Activated T-cell treated with anti-CD3 and anti-CD28 coated beads, Interleukin-2, amount 50 U/mL, for 72 hours (primary cell): Measurements from ENCODE around the gene CROT. TPM values are rescaled to one million over a fixed set of nuclear protein-coding genes. Genes with fewer than 3 reads are reported as not detected.

Experiments
- ATAC-seq, 2 donors: fragments of 150-1000 bp; cut with Tn5 transposase; replicated peaks in 1 of 2; 2 replicates each; pipeline ENCODE4 v1.10.0; 2021; ENCODE audit warnings: moderate library complexity in 2 of 2, mild to moderate bottlenecking in 1 of 2
- DNase-seq, 2 donors: peaks; one replicate each; pipeline ENCODE4 v3.0.0; 2021 to 2022; ENCODE audit warnings: mixed read lengths in 1 of 2
- H3K27ac Mint-ChIP-seq: one replicate; pipeline ENCODE4 v1.8.0; 2022; ENCODE audit warnings: mild to moderate bottlenecking, moderate library complexity, mixed read lengths
- H3K27me3 Mint-ChIP-seq: one replicate; pipeline ENCODE4 v1.8.0; 2022; ENCODE audit warnings: low read depth, mixed read lengths
- H3K36me3 Mint-ChIP-seq, 2 donors: one replicate each; pipeline ENCODE4 v1.8.0; 2022; ENCODE audit warnings: mixed read lengths in 2 of 2, mild to moderate bottlenecking in 1 of 2; ENCODE audit not compliant: insufficient read depth in 2 of 2
- H3K4me1 Mint-ChIP-seq: one replicate; pipeline ENCODE4 v1.8.0; 2022; ENCODE audit warnings: low read depth, mixed read lengths
- H3K4me3 Mint-ChIP-seq, 2 donors: one replicate each; pipeline ENCODE4 v1.8.0; 2022; ENCODE audit warnings: mild to moderate bottlenecking in 2 of 2, mixed read lengths in 2 of 2, moderate library complexity in 2 of 2
- H3K9me3 Mint-ChIP-seq, 2 donors: one replicate each; pipeline ENCODE4 v1.8.0; 2022; ENCODE audit warnings: mixed read lengths in 2 of 2
- total RNA-seq, 2 donors: library from RNA; stranded (reverse); gene quantifications; one replicate each; pipeline ENCODE4 v1.2.3, GENCODE V29; 2022

CROT gene
- total RNA-seq, 2 donors from 2014 or later = 9.6 to 12.6 TPM

- Mint-ChIP-seq H3K27ac (no peak overlapping the region), H3K9me3 (peaks cover 14 to 15% of the 10 kb centered on the region in 2 donors), H3K4me1 (peaks cover 4% of the 10 kb centered on the region), H3K27me3 (no peaks in the 10 kb centered on the region), H3K4me3 (no peak overlapping the region), H3K36me3 (peaks cover 28% of the 10 kb centered on the region in 2 donors)
- ATAC-seq (no peak), DNase-seq (peak in 1 of 2 donors; percentile 8)
Observed at GRCh38 chr7:87328281-87328680, 17.2 kb upstream of the CROT start.

- H3K4me3 Mint-ChIP-seq = no peak overlapping the region
- ATAC-seq (no peak), DNase-seq (no peak)
- H3K36me3 Mint-ChIP-seq = peaks cover 31 to 32% of the 10 kb centered on the region in 2 donors
- no peaks in the 10 kb centered on the region for H3K27me3 Mint-ChIP-seq
- peaks cover 4% of the 10 kb centered on the region for H3K4me1 Mint-ChIP-seq
- no peak overlapping the region for H3K27ac Mint-ChIP-seq
- peaks cover 15 to 17% of the 10 kb centered on the region in 2 donors for H3K9me3 Mint-ChIP-seq
Observed at GRCh38 chr7:87330316-87330715, 15.1 kb upstream of the CROT start.

- H3K4me1 Mint-ChIP-seq = peaks cover 4% of the 10 kb centered on the region
- H3K4me3 Mint-ChIP-seq = no peak overlapping the region
- H3K27me3 Mint-ChIP-seq = no peaks in the 10 kb centered on the region
- H3K27ac Mint-ChIP-seq = no peak overlapping the region
- H3K9me3 Mint-ChIP-seq = peaks cover 15 to 17% of the 10 kb centered on the region in 2 donors
- no peak for ATAC-seq
- peaks cover 31 to 32% of the 10 kb centered on the region in 2 donors for H3K36me3 Mint-ChIP-seq
- DNase-seq = no peak
Observed at GRCh38 chr7:87330942-87331341, 14.5 kb upstream of the CROT start.

GRCh38 chr7:87331687-87332252 lies 13.7 kb upstream of the CROT start:
- no peak for ATAC-seq
- H3K36me3 Mint-ChIP-seq = peaks cover 31 to 32% of the 10 kb centered on the region in 2 donors

GRCh38 chr7:87332321-87332720 lies 13.1 kb upstream of the CROT start:
- Mint-ChIP-seq H3K27me3 (no peaks in the 10 kb centered on the region), H3K36me3 (peaks cover 26 to 27% of the 10 kb centered on the region in 2 donors), H3K9me3 (peaks cover 13 to 15% of the 10 kb centered on the region in 2 donors), H3K4me3 (no peak overlapping the region), H3K27ac (no peak overlapping the region), H3K4me1 (peaks cover under 1% of the 10 kb centered on the region)
- ATAC-seq (no peak), DNase-seq (no peak)

More at GRCh38 chr7:87331687-87332252, 13.7 kb upstream of the CROT start:
- Mint-ChIP-seq H3K9me3 (peaks cover 15 to 17% of the 10 kb centered on the region in 2 donors), H3K4me3 (no peak overlapping the region), H3K27me3 (no peaks in the 10 kb centered on the region), H3K4me1 (peaks cover 4% of the 10 kb centered on the region), H3K27ac (no peak overlapping the region)
- DNase-seq = no peak

- peaks cover 2% of the 10 kb centered on the region for H3K4me1 Mint-ChIP-seq
- no peak for ATAC-seq
- peaks cover 0 to 4% of the 10 kb centered on the region in 2 donors for H3K9me3 Mint-ChIP-seq
- no peak overlapping the region for H3K27ac Mint-ChIP-seq
- no peak for DNase-seq
- no peaks in the 10 kb centered on the region for H3K27me3 Mint-ChIP-seq
- peaks cover 4 to 6% of the 10 kb centered on the region in 2 donors for H3K36me3 Mint-ChIP-seq
- H3K4me3 Mint-ChIP-seq = no peak overlapping the region
Observed at GRCh38 chr7:87336136-87336535, 9.3 kb upstream of the CROT start.

- H3K4me1 Mint-ChIP-seq = peaks cover 9% of the 10 kb centered on the region
- no peaks in the 10 kb centered on the region for H3K27me3 Mint-ChIP-seq
- no peak overlapping the region for H3K4me3 Mint-ChIP-seq
- H3K9me3 Mint-ChIP-seq = peaks cover 0 to 4% of the 10 kb centered on the region in 2 donors
- peaks cover 8 to 11% of the 10 kb centered on the region in 2 donors for H3K36me3 Mint-ChIP-seq
- H3K27ac Mint-ChIP-seq = no peak overlapping the region
- DNase-seq = no peak
- ATAC-seq = no peak
Observed at GRCh38 chr7:87337331-87337730, 8.1 kb upstream of the CROT start.

GRCh38 chr7:87339373-87339897 lies 6.0 kb upstream of the CROT start:
- Mint-ChIP-seq H3K4me1 (peaks cover 24% of the 10 kb centered on the region), H3K4me3 (no peak overlapping the region), H3K27me3 (no peaks in the 10 kb centered on the region), H3K9me3 (no peaks in the 10 kb centered on the region), H3K27ac (no peak overlapping the region), H3K36me3 (peaks cover 4 to 11% of the 10 kb centered on the region in 2 donors)
- ATAC-seq (no peak), DNase-seq (no peak)

GRCh38 chr7:87341441-87341840 lies 4.0 kb upstream of the CROT start:
- Mint-ChIP-seq H3K4me1 (peaks cover 36% of the 10 kb centered on the region), H3K36me3 (peaks cover 4 to 7% of the 10 kb centered on the region in 2 donors), H3K27ac (no peak overlapping the region), H3K9me3 (no peaks in the 10 kb centered on the region), H3K27me3 (no peaks in the 10 kb centered on the region), H3K4me3 (peak overlapping the region; percentile 21 to 33)
- DNase-seq = peak in 1 of 2 donors; percentile 6
- no peak for ATAC-seq

GRCh38 chr7:87342231-87342630 lies 3.2 kb upstream of the CROT start:
- no peak for DNase-seq
- no peak for ATAC-seq
- H3K9me3 Mint-ChIP-seq = no peaks in the 10 kb centered on the region
- H3K4me3 Mint-ChIP-seq = no peak overlapping the region
- peaks cover 4 to 7% of the 10 kb centered on the region in 2 donors for H3K36me3 Mint-ChIP-seq
- H3K27me3 Mint-ChIP-seq = no peaks in the 10 kb centered on the region
- H3K4me1 Mint-ChIP-seq = peaks cover 43% of the 10 kb centered on the region
- no peak overlapping the region for H3K27ac Mint-ChIP-seq

GRCh38 chr7:87344446-87344845 lies 1.0 kb upstream of the CROT start:
- Mint-ChIP-seq H3K4me1 (peaks cover 50% of the 10 kb centered on the region), H3K27ac (peak overlapping the region; percentile 98), H3K27me3 (no peaks in the 10 kb centered on the region), H3K4me3 (peak overlapping the region; percentile 96 to 99), H3K9me3 (no peaks in the 10 kb centered on the region), H3K36me3 (peaks cover 4 to 8% of the 10 kb centered on the region in 2 donors)
- ATAC-seq (no peak), DNase-seq (no peak)

GRCh38 chr7:87345962-87346371 lies 503 bp downstream of the CROT start:
- Mint-ChIP-seq H3K4me1 (peaks cover 50% of the 10 kb centered on the region), H3K27me3 (no peaks in the 10 kb centered on the region), H3K4me3 (peak overlapping the region; percentile 96 to 99), H3K27ac (peak overlapping the region; percentile 33), H3K36me3 (peaks cover 10 to 13% of the 10 kb centered on the region in 2 donors), H3K9me3 (no peaks in the 10 kb centered on the region)
- no peak for DNase-seq
- ATAC-seq = peak in 1 of 2 donors; percentile 1

GRCh38 chr7:87347207-87347606 lies 1.7 kb downstream of the CROT start:
- no peaks in the 10 kb centered on the region for H3K27me3 Mint-ChIP-seq
- H3K4me3 Mint-ChIP-seq = peak overlapping the region in 1 of 2 donors; percentile 99
- ATAC-seq = no peak
- H3K9me3 Mint-ChIP-seq = no peaks in the 10 kb centered on the region
- peaks cover 41% of the 10 kb centered on the region for H3K4me1 Mint-ChIP-seq
- no peak for DNase-seq
- no peak overlapping the region for H3K27ac Mint-ChIP-seq
- peaks cover 7 to 9% of the 10 kb centered on the region in 2 donors for H3K36me3 Mint-ChIP-seq

- DNase-seq (no peak), ATAC-seq (no peak)
- Mint-ChIP-seq H3K4me1 (peaks cover 41% of the 10 kb centered on the region), H3K27ac (no peak overlapping the region), H3K9me3 (no peaks in the 10 kb centered on the region), H3K4me3 (no peak overlapping the region), H3K36me3 (peaks cover 7 to 10% of the 10 kb centered on the region in 2 donors), H3K27me3 (no peaks in the 10 kb centered on the region)
Observed at GRCh38 chr7:87347664-87348063, 2.2 kb downstream of the CROT start.
